Adipose tissue (tissue), 3 donors: Measurements from ENCODE around the gene SLC25A10. TPM values are rescaled to one million over a fixed set of nuclear protein-coding genes. Genes with fewer than 3 reads are reported as not detected.

Experiments used
- H3K27ac ChIP-seq: one replicate; pipeline ENCODE4 v1.5.1; 2013; ENCODE audit warnings: low read depth, low read length
- WGBS, 3 donors: extraction: QIAGEN DNeasy Blood & Tissue Kit; methylation state at CpG; one replicate each; pipeline ENCODE4 v1.1.7; 2013; 5-methylcytosine and 5-hydroxymethylcytosine counted together
- polyA plus RNA-seq, 3 donors: library from polyadenylated mRNA; stranded (reverse); fragments of 200-250 nt; gene quantifications; one replicate each; pipeline ENCODE4 v1.2.3, GENCODE V29; 2013
- donor health status: healthy with polysubstance abuse.
- donor health status: Bipolar disorder and iron deficiency.
- donor health status: healthy.

The SLC25A10 gene
- polyA plus RNA-seq, 3 donors, result 18.7 to 61.4 (median 43.2) TPM

DNA sequence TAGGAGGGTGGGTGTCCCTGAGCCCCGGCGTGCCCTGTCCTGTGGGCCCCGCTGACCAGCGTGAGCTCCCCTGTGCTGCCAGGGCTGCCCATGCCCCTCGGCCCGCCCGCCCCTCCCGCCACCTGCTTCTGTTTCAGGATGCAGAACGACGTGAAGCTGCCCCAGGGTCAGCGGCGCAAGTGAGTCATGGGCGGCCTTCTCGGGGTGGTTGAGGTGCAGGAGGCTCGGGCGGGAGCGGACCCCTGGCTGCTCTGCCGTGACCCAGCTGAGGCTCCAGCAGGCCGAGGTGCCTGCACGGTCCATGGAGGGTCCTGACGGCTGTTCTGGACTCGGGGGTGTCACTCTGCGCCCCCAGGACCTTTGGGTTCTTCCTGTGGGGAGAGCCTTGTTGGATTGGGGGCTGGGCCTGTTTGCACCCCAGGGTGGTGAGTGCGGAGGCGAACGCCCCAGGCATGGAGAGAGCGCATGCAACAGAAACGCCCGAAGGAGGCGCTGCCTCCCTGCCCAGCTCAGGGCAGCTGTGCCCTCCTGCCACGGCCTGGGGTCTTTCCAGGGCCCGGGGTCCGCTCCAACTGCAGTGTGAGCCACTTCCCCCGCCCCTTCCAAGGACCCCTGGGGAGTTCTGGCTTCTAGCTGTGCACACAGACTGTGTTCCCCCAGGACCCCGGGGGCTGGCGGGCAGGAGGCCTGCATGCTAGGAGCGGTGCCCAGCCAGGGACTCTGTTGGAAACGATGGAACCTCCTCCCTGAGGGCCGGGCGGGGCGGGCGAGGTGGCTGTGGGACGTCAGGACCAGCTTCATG lies 4.0 kb downstream of the SLC25A10 start:
- 92 to 95% (median 92%) methylated on average over 41 to 43 of the region's 43 CpGs for WGBS, 3 donors
- no peak overlapping the region for H3K27ac ChIP-seq

- 94 to 96% (median 94%) methylated on average over 9 to 12 of the region's 12 CpGs for WGBS, 3 donors
- no peak overlapping the region for H3K27ac ChIP-seq
Observed at GRCh38 chr17:81716674-81716996, 4.6 kb downstream of the SLC25A10 start.

- 95 to 96% (median 96%) methylated on average over 24 to 25 of the region's 25 CpGs for WGBS, 3 donors
- H3K27ac ChIP-seq, result no peak overlapping the region
Observed at GRCh38 chr17:81717049-81717765, 5.1 kb downstream of the SLC25A10 start.

- WGBS, 3 donors, result 93 to 94% (median 94%) methylated on average over 9 of the region's 9 CpGs
- H3K27ac ChIP-seq, result no peak overlapping the region
Observed at GRCh38 chr17:81717766-81718089, 5.6 kb downstream of the SLC25A10 start.

- no peak overlapping the region for H3K27ac ChIP-seq
- WGBS, 3 donors, result 86 to 93% (median 89%) methylated on average over 31 to 32 of the region's 33 CpGs
Observed at GRCh38 chr17:81719410-81720266, 7.6 kb downstream of the SLC25A10 start.

- H3K27ac ChIP-seq, result no peak overlapping the region
- 84 to 91% (median 85%) methylated on average over 32 to 33 of the region's 33 CpGs for WGBS, 3 donors
Observed at GRCh38 chr17:81720267-81721071, 8.4 kb downstream of the SLC25A10 start.

GRCh38 chr17:81722184-81723120 lies 10.4 kb downstream of the SLC25A10 start:
- H3K27ac ChIP-seq, result no peak overlapping the region
- 32 to 54% (median 54%) methylated on average over 9 to 10 of the region's 10 CpGs for WGBS, 3 donors

DNA sequence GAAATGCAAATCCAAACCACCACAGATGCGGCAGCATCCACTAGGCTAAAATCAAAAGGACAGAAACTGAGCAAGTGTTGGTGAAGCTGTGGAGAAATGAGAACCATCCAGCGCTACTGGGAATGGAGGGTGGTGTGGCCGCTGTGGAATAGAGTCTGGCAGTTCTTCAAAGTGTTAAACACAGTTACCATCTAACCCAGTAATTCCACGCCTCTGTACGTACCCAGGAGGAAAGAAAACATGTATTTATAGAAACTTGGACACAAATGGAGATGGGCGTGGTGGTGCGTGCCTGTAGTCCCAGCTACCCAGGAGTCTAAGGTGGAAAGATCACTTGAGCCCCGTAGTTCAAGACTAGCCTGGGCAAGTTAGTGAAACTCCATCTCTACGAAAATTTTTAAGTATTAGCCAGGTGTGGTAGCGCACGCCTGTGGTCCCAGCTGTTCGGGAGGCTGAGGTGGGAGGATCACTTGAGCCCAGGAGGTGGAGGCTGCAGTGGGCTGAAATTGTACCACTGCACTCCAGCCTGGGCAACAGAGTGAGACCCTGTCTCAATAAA lies 11.6 kb downstream of the SLC25A10 start:
- WGBS, 3 donors, result 42 to 50% (median 48%) methylated on average over 12 of the region's 12 CpGs

DNA sequence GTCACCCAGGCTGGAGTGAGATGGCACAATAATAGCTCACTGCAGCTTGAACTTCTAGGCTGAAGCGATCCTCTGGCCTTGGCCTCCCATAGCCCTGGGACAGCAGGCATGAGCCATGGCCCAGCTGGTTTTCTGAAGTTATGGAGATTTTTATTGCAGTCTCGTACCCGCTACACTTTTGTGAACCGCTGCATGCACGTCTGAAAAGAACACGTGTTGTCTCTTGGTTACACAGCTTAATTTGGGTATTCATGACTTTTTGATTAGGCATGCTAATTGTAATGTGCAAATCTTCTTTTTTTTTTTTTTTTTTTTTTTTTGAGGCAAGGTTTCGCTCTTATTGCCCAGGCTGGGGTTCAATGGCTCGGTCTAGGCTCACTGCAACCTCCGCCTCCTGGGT lies 13.4 kb downstream of the SLC25A10 start:
- no peak overlapping the region for H3K27ac ChIP-seq
- 82 to 90% (median 89%) methylated on average over 9 of the region's 9 CpGs for WGBS, 3 donors

More for the DNA sequence above, 11.6 kb downstream of the SLC25A10 start:
- no peak overlapping the region for H3K27ac ChIP-seq

GRCh38 chr17:81726004-81726403 lies 13.9 kb downstream of the SLC25A10 start:
- 26 to 73% (median 68%) methylated on average over 9 of the region's 9 CpGs for WGBS, 3 donors
- H3K27ac ChIP-seq, result no peak overlapping the region

- 65 to 93% (median 84%) methylated on average over 22 to 23 of the region's 23 CpGs for WGBS, 3 donors
- H3K27ac ChIP-seq, result no peak overlapping the region
Observed at GRCh38 chr17:81727324-81728031, 15.4 kb downstream of the SLC25A10 start.

DNA sequence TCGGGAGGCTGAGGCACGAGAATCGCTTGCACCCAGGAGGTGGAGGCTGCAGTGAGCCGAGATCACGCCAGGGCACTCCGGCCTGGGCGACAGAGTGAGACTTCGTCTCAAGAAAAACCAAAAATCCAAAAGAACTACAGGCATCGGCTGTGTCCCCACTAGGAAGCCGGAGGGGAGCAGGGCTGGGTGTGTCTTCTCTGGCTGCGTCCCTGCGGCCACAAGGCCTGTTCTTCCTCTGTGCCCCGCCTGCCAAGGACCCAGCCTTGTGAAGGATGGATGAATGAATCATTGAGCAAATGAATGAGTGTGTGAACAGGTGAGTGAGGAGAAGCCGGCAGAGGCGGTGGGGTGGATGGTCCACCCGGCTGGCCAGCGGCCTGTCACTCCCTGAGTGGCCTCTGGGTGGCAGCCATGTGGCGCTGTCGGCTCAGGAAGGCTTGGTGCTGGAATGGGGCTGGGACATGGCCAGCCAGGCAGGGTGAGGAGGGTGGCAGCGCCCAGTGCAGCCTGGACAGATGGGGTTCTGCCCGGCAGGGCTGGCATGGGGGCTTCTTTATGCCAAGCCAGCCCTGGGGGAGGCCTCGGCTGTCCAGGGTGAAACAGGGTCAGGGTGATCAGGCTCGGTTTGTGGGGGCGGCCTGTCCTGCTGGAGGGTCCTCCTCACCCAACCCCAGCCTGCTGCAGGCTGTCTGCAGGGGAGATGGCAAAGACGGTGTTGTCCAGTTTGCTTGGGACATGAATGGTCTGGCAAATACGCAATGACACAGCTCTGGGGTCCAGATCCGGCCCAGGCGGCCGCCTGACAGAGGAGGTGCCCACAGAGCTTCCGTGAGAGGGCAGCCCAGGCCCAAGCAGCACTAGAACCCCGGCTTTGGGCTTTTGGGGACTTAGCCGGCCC lies 21.7 kb downstream of the SLC25A10 start:
- WGBS, 3 donors, result 43 to 46% (median 44%) methylated on average over 32 of the region's 32 CpGs
- no peak overlapping the region for H3K27ac ChIP-seq

DNA sequence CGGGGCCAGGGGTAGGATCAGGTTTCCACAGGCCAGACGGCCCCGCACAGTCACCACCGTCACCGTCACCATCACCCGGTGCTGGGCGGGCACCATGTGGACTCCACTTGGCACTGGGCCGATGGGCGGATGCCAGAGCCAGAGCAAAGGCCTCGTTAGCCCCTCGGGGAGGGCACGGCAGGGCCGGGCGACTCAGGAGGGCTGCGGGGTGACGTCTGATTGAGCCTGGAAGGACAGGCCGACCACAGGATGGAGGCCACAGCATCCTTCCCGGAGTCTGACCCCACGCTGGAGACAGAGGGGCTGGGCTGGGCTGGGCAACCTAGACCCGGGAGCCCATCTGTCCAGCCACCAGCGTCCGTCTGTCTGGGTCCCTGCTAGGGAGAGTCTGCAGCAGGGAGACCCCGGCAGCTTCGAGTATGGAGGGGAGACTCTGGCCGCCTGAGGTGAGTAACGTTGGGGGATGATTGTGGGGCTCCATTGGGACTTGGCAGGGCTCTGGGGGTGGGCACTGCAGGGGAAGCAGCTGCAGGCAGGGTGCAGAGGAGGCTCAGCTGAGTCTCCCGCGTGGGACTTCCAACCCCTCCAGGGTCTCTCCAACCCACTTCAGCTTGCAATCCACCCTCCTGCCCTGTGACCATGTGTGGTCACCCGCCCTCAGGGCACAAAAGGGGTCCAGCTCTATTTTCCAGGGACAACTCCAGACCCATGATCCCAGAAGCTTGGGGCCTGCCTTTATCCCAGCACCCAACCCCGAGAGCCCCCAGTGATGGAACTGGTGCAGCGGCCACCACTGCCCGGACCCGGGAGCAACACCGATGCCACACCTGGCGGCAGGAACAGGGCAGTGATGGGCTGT lies 22.6 kb downstream of the SLC25A10 start:
- no peak overlapping the region for H3K27ac ChIP-seq
- 72 to 77% (median 73%) methylated on average over 31 to 35 of the region's 35 CpGs for WGBS, 3 donors

DNA sequence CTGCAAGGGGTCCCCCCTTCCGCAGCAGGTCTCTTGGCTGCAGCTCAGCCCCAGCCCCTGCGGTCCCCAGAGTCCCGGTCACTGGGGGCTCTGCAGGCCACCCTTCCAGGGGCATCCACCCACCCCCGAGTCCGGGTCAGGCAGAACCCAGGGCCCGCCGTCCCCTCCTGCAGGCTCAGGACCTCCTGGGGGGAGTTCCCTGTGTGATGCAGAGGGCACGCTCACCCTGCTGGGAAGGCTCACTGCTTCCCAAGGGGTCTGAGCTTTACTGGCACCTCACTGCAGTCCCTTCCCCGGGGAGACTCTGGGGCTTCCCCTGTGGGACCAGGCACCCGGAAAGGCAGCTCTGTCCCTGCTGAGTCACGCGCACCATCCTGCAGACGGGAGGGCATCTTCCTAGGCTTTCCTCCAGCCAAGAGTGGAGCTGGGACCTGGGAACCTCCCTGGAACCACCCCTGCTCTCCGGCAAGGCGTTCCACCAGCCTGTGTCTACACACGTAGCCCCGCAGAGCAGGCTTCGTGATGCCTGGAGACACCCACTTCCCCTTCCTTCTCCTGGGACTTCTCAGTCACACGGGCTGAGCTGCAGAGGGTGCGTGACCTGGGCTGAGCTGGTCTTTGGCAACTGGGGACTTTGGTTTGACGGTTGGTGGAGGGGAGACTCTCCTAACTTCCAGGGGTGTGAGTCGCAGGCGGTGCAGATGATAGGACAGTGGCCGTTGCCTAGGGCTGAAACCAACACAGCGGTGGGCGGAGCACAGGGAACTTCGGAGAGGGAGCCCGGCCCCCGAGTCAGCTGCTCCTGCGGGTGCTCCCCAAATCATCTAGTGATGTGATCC lies 23.4 kb downstream of the SLC25A10 start:
- 28 to 32% (median 31%) methylated on average over 30 of the region's 30 CpGs for WGBS, 3 donors

More for the DNA sequence above, 23.4 kb downstream of the SLC25A10 start:
- H3K27ac ChIP-seq, result no peak overlapping the region
